Glutamatergic neuron (in vitro differentiated cells): ENCODE data around the gene ITGBL1. TPM values are rescaled to one million over a fixed set of nuclear protein-coding genes. Genes with fewer than 3 reads are reported as not detected.

Source experiments
- DNase-seq: peaks from one replicate; pipeline ENCODE4 v3.0.0; 2022
- H3K27ac Mint-ChIP-seq: one replicate; pipeline ENCODE4 v1.8.0; 2020; ENCODE audit warnings: mild to moderate bottlenecking, mixed read lengths, inconsistent platforms; ENCODE audit not compliant: unreplicated experiment
- H3K27me3 Mint-ChIP-seq: one replicate; pipeline ENCODE4 v1.8.0; 2020; ENCODE audit warnings: mild to moderate bottlenecking, moderate library complexity, mixed read lengths, inconsistent platforms; ENCODE audit not compliant: unreplicated experiment
- H3K36me3 Mint-ChIP-seq: one replicate; pipeline ENCODE4 v1.8.0; 2020; ENCODE audit warnings: mild to moderate bottlenecking, mixed read lengths, inconsistent platforms; ENCODE audit not compliant: unreplicated experiment
- H3K4me1 Mint-ChIP-seq: one replicate; pipeline ENCODE4 v1.8.0; 2020; ENCODE audit warnings: mild to moderate bottlenecking, low read depth, mixed read lengths, inconsistent platforms; ENCODE audit not compliant: unreplicated experiment
- H3K4me3 Mint-ChIP-seq: one replicate; pipeline ENCODE4 v1.8.0; 2020; ENCODE audit warnings: mild to moderate bottlenecking, mixed read lengths, inconsistent platforms; ENCODE audit not compliant: unreplicated experiment
- H3K9me3 Mint-ChIP-seq: one replicate; pipeline ENCODE4 v1.8.0; 2020; ENCODE audit warnings: mild to moderate bottlenecking, moderate library complexity, mixed read lengths, inconsistent platforms; ENCODE audit not compliant: unreplicated experiment
- CTCF ChIP-seq: fragments of 200-600 bp; sonication (generic); IDR thresholded peaks from one replicate; pipeline ENCODE4 v1.5.0; 2021; ENCODE audit not compliant: partially characterized antibody, unreplicated experiment
- total RNA-seq: library from RNA; stranded (reverse); fragmentation: NEBNext Ultra II Directional; extraction: Animal tissue kit (Norgen Biotek cat#: 25700); gene quantifications from one replicate; pipeline ENCODE4 v1.2.1, GENCODE V29; 2021; ENCODE audit not compliant: unreplicated experiment

ITGBL1 gene
- total RNA-seq, 1 donor from 2014 or later, result not detected

GRCh38 chr13:101576977-101577376 lies 124.5 kb downstream of the ITGBL1 start:
- no peak for DNase-seq
- H3K4me3 Mint-ChIP-seq, result no peak overlapping the region

GRCh38 chr13:101579281-101579802 lies 126.9 kb downstream of the ITGBL1 start:
- DNase-seq, result peak; percentile 17
- Mint-ChIP-seq H3K27me3 (no peaks in the 10 kb centered on the region), H3K36me3 (no peaks in the 10 kb centered on the region), H3K4me1 (peaks cover 21% of the 10 kb centered on the region), H3K27ac (no peak overlapping the region), H3K9me3 (peaks cover 5% of the 10 kb centered on the region), H3K4me3 (peak overlapping the region; percentile 53)
- TF ChIP-seq CTCF, result no peak

More at GRCh38 chr13:101576977-101577376, 124.5 kb downstream of the ITGBL1 start:
- Mint-ChIP-seq H3K9me3 (peaks cover 5% of the 10 kb centered on the region), H3K4me1 (peaks cover 23% of the 10 kb centered on the region), H3K36me3 (no peaks in the 10 kb centered on the region), H3K27ac (no peak overlapping the region), H3K27me3 (no peaks in the 10 kb centered on the region)
- no peak for TF ChIP-seq CTCF

GRCh38 chr13:101584331-101584730 lies 131.9 kb downstream of the ITGBL1 start:
- no peaks in the 10 kb centered on the region for H3K9me3 Mint-ChIP-seq
- TF ChIP-seq CTCF, result no peak
- H3K36me3 Mint-ChIP-seq, result no peaks in the 10 kb centered on the region
- H3K27me3 Mint-ChIP-seq, result no peaks in the 10 kb centered on the region
- H3K27ac Mint-ChIP-seq, result no peak overlapping the region
- peaks cover 4% of the 10 kb centered on the region for H3K4me1 Mint-ChIP-seq
- no peak overlapping the region for H3K4me3 Mint-ChIP-seq
- no peak for DNase-seq

GRCh38 chr13:101590479-101590878 lies 138.0 kb downstream of the ITGBL1 start:
- no peak for TF ChIP-seq CTCF
- Mint-ChIP-seq H3K36me3 (peaks cover 6% of the 10 kb centered on the region), H3K4me1 (no peaks in the 10 kb centered on the region), H3K4me3 (no peak overlapping the region), H3K9me3 (no peaks in the 10 kb centered on the region), H3K27ac (no peak overlapping the region), H3K27me3 (no peaks in the 10 kb centered on the region)
- no peak for DNase-seq

GRCh38 chr13:101594936-101595335 lies 142.5 kb downstream of the ITGBL1 start:
- Mint-ChIP-seq H3K36me3 (peaks cover 6% of the 10 kb centered on the region), H3K9me3 (no peaks in the 10 kb centered on the region), H3K4me3 (no peak overlapping the region), H3K27me3 (no peaks in the 10 kb centered on the region), H3K4me1 (no peaks in the 10 kb centered on the region), H3K27ac (no peak overlapping the region)
- no peak for TF ChIP-seq CTCF
- no peak for DNase-seq
